HepG2 (cell line): ENCODE data around the gene TNFSF13. TPM values are rescaled to one million over a fixed set of nuclear protein-coding genes. Genes with fewer than 3 reads are reported as not detected.
A peak's percentile ranks its signal among the peaks of the same experiment; 100 is the strongest.

Source experiments
- ATAC-seq: fragments of 200-7000 bp; cut with Tn5 transposase; 3 replicates; pipeline ENCODE4 v1.9.1; 2020; ENCODE audit warnings: mild to moderate bottlenecking, moderate library complexity
- BruUV-seq: library from RNA; stranded (reverse); fragments of 400-500 nt; replicated peaks from 2 replicates; lab custom pipeline; 2021; lab: Mats Ljungman, UMichigan
- CTCF ChIA-PET: fragments of 300-600 bp; formaldehyde crosslinking; extraction: SDS; loops from one replicate; lab custom pipeline; 2021; ENCODE audit warnings: low total read pairs, inconsistent platforms, low intra/inter-chr PET ratio; lab: Yijun Ruan, JAX
- POLR2A ChIA-PET: fragments of 350-600 bp; sonication (Branson Sonifier 250); formaldehyde crosslinking; loops from one replicate; lab custom pipeline; 2020; ENCODE audit warnings: antibody characterized with exemption, inconsistent platforms; lab: Yijun Ruan, JAX
- DNase-seq: peaks from one replicate; pipeline ENCODE4 v3.0.0-alpha.2; 2015; ENCODE audit warnings: low spot score
- FAIRE-seq: peaks from 3 replicates; lab custom pipeline; 2011; peaks lifted over from hg19 to GRCh38; lab: Jason Lieb, UNC
- H2AFZ ChIP-seq: one replicate; pipeline ENCODE4 v1.6.1; 2011; ENCODE audit warnings: low read length, inconsistent platforms
- H3K27ac ChIP-seq: fragments of 300-600 bp; 3 replicates; pipeline ENCODE4 v1.8.0; 2011; ENCODE audit warnings: mixed run types, mild to moderate bottlenecking, mixed read lengths, low read length, inconsistent platforms; ENCODE audit not compliant: insufficient read depth; ENCODE audit errors: extremely low read length
- H3K27me3 ChIP-seq, 2 experiments: fragments of 200-600 bp in 1 of 2; 2 replicates in 1 of 2; 3 replicates in 1 of 2; pipeline versions ENCODE4 v1.6.0 to v1.8.0; 2011; ENCODE audit warnings: low read length in 2 of 2, mild to moderate bottlenecking in 2 of 2, moderate library complexity in 2 of 2, inconsistent platforms in 1 of 2; ENCODE audit not compliant: insufficient read depth in 2 of 2, control insufficient read depth in 1 of 2
- H3K36me3 ChIP-seq, 2 experiments: fragments of 200-600 bp in 1 of 2; replicated peaks in 1 of 2; 2 replicates in 1 of 2; 3 replicates in 1 of 2; pipeline versions ENCODE4 v1.5.1 to v1.8.0; 2011; ENCODE audit warnings: low read length in 2 of 2, inconsistent platforms in 1 of 2; ENCODE audit not compliant: insufficient read depth in 2 of 2, control insufficient read depth in 1 of 2
- H3K4me1 ChIP-seq: 2 replicates; pipeline ENCODE4 v1.5.1; 2012; ENCODE audit warnings: low read length, inconsistent platforms; ENCODE audit not compliant: insufficient read depth
- H3K4me2 ChIP-seq: 2 replicates; pipeline ENCODE4 v1.6.0; 2011; ENCODE audit warnings: low read depth, low read length, inconsistent platforms
- H3K4me3 ChIP-seq, 3 experiments: fragments of 200-600 bp in 1 of 3; sonication (generic), shearing (Covaris generic) in 1 of 3; replicated peaks in 1 of 3; 2 replicates each; pipeline ENCODE4 v1.5.1; 2011 to 2016; ENCODE audit warnings: low read length in 3 of 3, inconsistent platforms in 2 of 3, low read depth in 2 of 3, mild to moderate bottlenecking in 2 of 3, control low read depth in 1 of 3, mixed read lengths in 1 of 3; ENCODE audit not compliant: insufficient read depth in 1 of 3
- H3K79me2 ChIP-seq: one replicate; pipeline ENCODE4 v1.6.1; 2011; ENCODE audit warnings: low read length, inconsistent platforms; ENCODE audit not compliant: insufficient read depth
- H3K9ac ChIP-seq: 2 replicates; pipeline ENCODE4 v1.6.0; 2011; ENCODE audit warnings: mild to moderate bottlenecking, low read depth, low read length, inconsistent platforms; ENCODE audit not compliant: insufficient read depth
- H3K9me3 ChIP-seq: 2 replicates; pipeline ENCODE4 v1.5.1; 2012; ENCODE audit warnings: mild to moderate bottlenecking, low read length
- H4K20me1 ChIP-seq: 2 replicates; pipeline ENCODE4 v1.6.0; 2011; ENCODE audit warnings: inconsistent platforms, mild to moderate bottlenecking, low read length, moderate library complexity; ENCODE audit not compliant: insufficient read depth
- BRD4 ChIP-seq: sonication (generic); formaldehyde crosslinking; IDR thresholded peaks from 2 replicates; pipeline ENCODE4 v1.4.0; 2020; ENCODE audit warnings: missing genetic modification reagents
- DNMT3B ChIP-seq: conservative IDR thresholded peaks from 2 replicates; pipeline ENCODE4 v1.6.1; 2016; ENCODE audit warnings: missing biosample characterization, control low read depth
- DR1 ChIP-seq: sonication (generic); formaldehyde crosslinking; IDR thresholded peaks from 2 replicates; pipeline ENCODE4 v1.8.0; 2021; ENCODE audit warnings: mild to moderate bottlenecking, missing genetic modification reagents, inconsistent platforms
- IRF1 ChIP-seq: sonication (generic); formaldehyde crosslinking; IDR thresholded peaks from 2 replicates; pipeline ENCODE4 v1.4.0; 2020; ENCODE audit warnings: low read depth, mild to moderate bottlenecking, missing genetic modification reagents
- KLF6 ChIP-seq: IDR thresholded peaks from 2 replicates; pipeline ENCODE4 v1.8.0; 2016; ENCODE audit warnings: missing biosample characterization, missing genetic modification reagents
- NFE2L2 ChIP-seq: fragments of 150-350 bp; IDR thresholded peaks from 2 replicates; pipeline ENCODE4 v1.6.1; 2014; ENCODE audit warnings: low read length
- NRL ChIP-seq: sonication (generic); formaldehyde crosslinking; IDR thresholded peaks from 2 replicates; pipeline ENCODE4 v1.5.0; 2020; ENCODE audit warnings: missing genetic modification reagents, mild to moderate bottlenecking, moderate library complexity, borderline replicate concordance
- PRDM10 ChIP-seq: sonication (generic); formaldehyde crosslinking; IDR thresholded peaks from 2 replicates; pipeline ENCODE4 v1.4.0; 2020; ENCODE audit warnings: low read depth, missing genetic modification reagents
- RAD21 ChIP-seq: fragments of 450-650 bp; formaldehyde crosslinking; IDR thresholded peaks from 2 replicates; pipeline ENCODE4 v1.5.0; 2020; ENCODE audit warnings: mild to moderate bottlenecking
- REXO4 ChIP-seq: sonication (generic); formaldehyde crosslinking; IDR thresholded peaks from 2 replicates; pipeline ENCODE4 v1.8.0; 2022; ENCODE audit warnings: missing genetic modification reagents, mild to moderate bottlenecking, borderline replicate concordance
- SRY ChIP-seq: sonication (generic); formaldehyde crosslinking; IDR thresholded peaks from 2 replicates; pipeline ENCODE4 v1.8.0; 2022; ENCODE audit warnings: mild to moderate bottlenecking, missing genetic modification reagents
- SSRP1 ChIP-seq: IDR thresholded peaks from 2 replicates; pipeline ENCODE4 v1.6.1; 2016; ENCODE audit warnings: control low read depth
- SYNCRIP ChIP-seq: fragments of 200-400 bp; formaldehyde crosslinking; IDR thresholded peaks from 2 replicates; pipeline ENCODE4 v1.6.1; 2018; ENCODE audit warnings: mild to moderate bottlenecking, low read depth, low read length; ENCODE audit not compliant: insufficient read depth
- ZBTB7A ChIP-seq: sonication (generic); formaldehyde crosslinking; IDR thresholded peaks from 2 replicates; pipeline ENCODE4 v1.8.0; 2022; ENCODE audit warnings: mild to moderate bottlenecking, missing genetic modification reagents
- ZFYVE20 ChIP-seq: sonication (generic); formaldehyde crosslinking; IDR thresholded peaks from 2 replicates; pipeline ENCODE4 v1.8.0; 2023; ENCODE audit warnings: low read depth, mild to moderate bottlenecking, moderate library complexity, missing genetic modification reagents, borderline replicate concordance
- ZNF224 ChIP-seq: sonication (generic); formaldehyde crosslinking; IDR thresholded peaks from 2 replicates; pipeline ENCODE4 v1.5.0; 2020; ENCODE audit warnings: mild to moderate bottlenecking, missing genetic modification reagents
- ZNF235 ChIP-seq: sonication (generic); formaldehyde crosslinking; IDR thresholded peaks from 2 replicates; pipeline ENCODE4 v1.8.1; 2023; ENCODE audit warnings: mild to moderate bottlenecking, missing genetic modification reagents, borderline replicate concordance
- ZNF329 ChIP-seq: sonication (generic); formaldehyde crosslinking; IDR thresholded peaks from 2 replicates; pipeline ENCODE4 v1.9.0; 2021; ENCODE audit warnings: low read depth, mild to moderate bottlenecking, missing genetic modification reagents
- ZSCAN25 ChIP-seq: sonication (generic); formaldehyde crosslinking; IDR thresholded peaks from 2 replicates; pipeline ENCODE4 v1.8.0; 2022; ENCODE audit warnings: mild to moderate bottlenecking, missing genetic modification reagents
- WGBS: methylation state at CpG from one replicate; pipeline ENCODE4 v1.1.6; 2017; ENCODE audit warnings: low lambda C conversion rate; 5-methylcytosine and 5-hydroxymethylcytosine counted together
- in situ Hi-C: cut with HindIII; loops from 2 replicates; pipeline ENCODE4 v1.10.0; 2017; ENCODE audit warnings: low pct_unique_long_range_greater_than_20kb; ENCODE audit not compliant: extremely low pct_ligation_motif_present
- intact Hi-C: fragments of 100-400 bp; cut with micrococcal nuclease; formaldehyde crosslinking; loops from one replicate; pipeline ENCODE4 v1.10.0; 2022; ENCODE audit not compliant: unreplicated experiment
- polyA plus RNA-seq, 8 experiments: library from polyadenylated mRNA; depleted of rRNA in 3 of 8; stranded (reverse) in 7 of 8; unstranded in 1 of 8; fragments of >200 nt; fragmentation: Illumina TruSeq in 4 of 8; extraction: Trizol in 4 of 8; gene quantifications; 2 replicates each; pipeline versions ENCODE4 v1.2.1 to v1.2.3, GENCODE V29; 2011 to 2016; ENCODE audit warnings: low read depth in 4 of 8, missing spikeins in 1 of 8, mixed read lengths in 1 of 8; ENCODE audit not compliant: insufficient read depth in 1 of 8
- total RNA-seq, 5 experiments: library from RNA; depleted of rRNA; stranded (reverse); fragments of >200 nt; fragmentation: Illumina TruSeq; extraction: Trizol; gene quantifications; 2 replicates each; pipeline ENCODE4 v1.2.3, GENCODE V29; 2016; ENCODE audit warnings: low read depth in 1 of 5

Gene TNFSF13
- total and polyA plus RNA-seq, 2 of the 13 experiments (the other 11 are each of a cell fraction or from before 2014, with no cell fraction given) = 2.5 to 3.3 TPM

GRCh38 chr17:7561028-7561575 is 2.6 kb downstream of the TNFSF13 start (continued):
- TF ChIP-seq SYNCRIP = no peak
- TF ChIP-seq RAD21 (CRISPR knock-in tag) = peak; percentile 90
- no peak for TF ChIP-seq BRD4
- no peak for TF ChIP-seq NFE2L2
- TF ChIP-seq ZBTB7A = 0 out of 2 replicates have a peak, but pooled peaks have one; percentile 46

- Histone ChIP-seq H3K9ac (peak within 1 kb of the TSS; percentile 91), H3K4me3 (peak within 1 kb of the TSS; percentile 90 to 94 (median 92)), H2AFZ (peak within 1 kb of the TSS; percentile 69), H3K4me1 (peaks cover 63% of the 10 kb centered on the region), H3K9me3 (no peaks in the 10 kb centered on the region), H3K4me2 (peak within 1 kb of the TSS; percentile 96), H3K79me2 (peaks cover 27% of the 10 kb centered on the region), H3K27ac (peak within 1 kb of the TSS; percentile 75), H3K27me3 (no peaks in the 10 kb centered on the region; a peak in 1 of 5 replicates), H4K20me1 (no peaks in the 10 kb centered on the region), H3K36me3 (peaks cover 10 to 24% of the 10 kb centered on the region in 2 experiments)
- under 1% methylated on average over 27 of the region's 82 CpGs for WGBS
- BruUV-seq = no TSS peak
- in situ Hi-C loops (no loop called here), intact Hi-C loops (loop anchor here (1.0 to 10.0 kb wide), 3 partner anchors 39 to 207 kb away; partner anchors contain the start of genes KCTD11 and TMEM95)
- CTCF ChIA-PET = interaction anchor here (0.6 to 3.3 kb wide), 3 partner anchors 38 to 121 kb away, joined by 3 to 43 read pairs (median 27); no protein-coding TSS in a partner anchor
- FAIRE-seq (no peak), ATAC-seq (peak; percentile 74), DNase-seq (peak; percentile 77)
- POLR2A ChIA-PET = interaction anchor here (1.3 to 2.5 kb wide), 6 partner anchors 10 to 124 kb away, joined by 4 to 24 read pairs (median 10); partner anchors contain the start of genes MPDU1 and POLR2A
- no peak for TF ChIP-seq ZFYVE20 (CRISPR knock-in tag)
- TF ChIP-seq ZSCAN25 (CRISPR knock-in tag) = no peak
- TF ChIP-seq ZNF329 (CRISPR knock-in tag) = peak; percentile 52; the same call in 1 of the 2 replicates
- TF ChIP-seq SRY (CRISPR knock-in tag) = 0 out of 2 replicates have a peak, but pooled peaks have one; percentile 80
- 0 out of 2 replicates have a peak, but pooled peaks have one; percentile 64 for TF ChIP-seq ZNF224 (CRISPR knock-in tag)
- TF ChIP-seq REXO4 (CRISPR knock-in tag) = no peak
- no peak for TF ChIP-seq DNMT3B
- TF ChIP-seq PRDM10 (CRISPR knock-in tag) = no peak
- TF ChIP-seq SSRP1 (CRISPR knock-in tag) = no peak
- no peak for TF ChIP-seq KLF6 (CRISPR knock-in tag)
- TF ChIP-seq IRF1 = 0 out of 2 replicates have a peak, but pooled peaks have one; percentile 66
- 0 out of 2 replicates have a peak, but pooled peaks have one; percentile 42 for TF ChIP-seq DR1 (CRISPR knock-in tag)
- peak; percentile 41; the same call in 1 of the 2 replicates for TF ChIP-seq NRL
- no peak; the same call in 1 of the 2 replicates for TF ChIP-seq ZNF235 (CRISPR knock-in tag)
Observed at GRCh38 chr17:7561589-7562207, 3.1 kb downstream of the TNFSF13 start, which contains the start of gene SENP3. Gene SENP3, plus strand, starts transcription at chr17:7561919. Its CDS starts 1,158 bp downstream, at chr17:7563077.
